ENCODE data around the gene NCR3LG1.

Gene NCR3LG1

GRCh38 chr11:17352950-17353820 lies 1.6 kb downstream of the NCR3LG1 start:
- no peak for TF ChIP-seq CTCF (conservative IDR thresholded peaks at IDR 0.05; ENCODE audit: low read depth, low read length)
- DNase-seq (ENCODE audit: low read depth): peak; percentile 78
- H3K4me3 ChIP-seq (ENCODE audit: low read depth, low read length): peak overlapping the region; percentile 62

GRCh38 chr11:17353821-17354600 lies 2.4 kb downstream of the NCR3LG1 start:
- TF ChIP-seq CTCF (conservative IDR thresholded peaks at IDR 0.05; ENCODE audit: low read depth, low read length): no peak
- no peak for DNase-seq (ENCODE audit: low read depth)
- H3K4me3 ChIP-seq (ENCODE audit: low read depth, low read length): peak overlapping the region; percentile 62

- H3K4me3 ChIP-seq (ENCODE audit: low read depth, low read length): no peak overlapping the region
- peak; percentile 85 for DNase-seq (ENCODE audit: low read depth)
- peak; percentile 73 for TF ChIP-seq CTCF (conservative IDR thresholded peaks at IDR 0.05; ENCODE audit: low read depth, low read length)
Observed at GRCh38 chr11:17354601-17354991, 3.0 kb downstream of the NCR3LG1 start.

- no peak overlapping the region for H3K4me3 ChIP-seq (ENCODE audit: low read depth, low read length)
- no peak for TF ChIP-seq CTCF (conservative IDR thresholded peaks at IDR 0.05; ENCODE audit: low read depth, low read length)
- no peak for DNase-seq (ENCODE audit: low read depth)
Observed at GRCh38 chr11:17366495-17366894, 14.9 kb downstream of the NCR3LG1 start.

- H3K4me3 ChIP-seq (ENCODE audit: low read depth, low read length): no peak overlapping the region
- DNase-seq (ENCODE audit: low read depth): no peak
- no peak for TF ChIP-seq CTCF (conservative IDR thresholded peaks at IDR 0.05; ENCODE audit: low read depth, low read length)
Observed at GRCh38 chr11:17368551-17368950, 17.0 kb downstream of the NCR3LG1 start.

GRCh38 chr11:17369094-17369493 lies 17.5 kb downstream of the NCR3LG1 start:
- TF ChIP-seq CTCF (conservative IDR thresholded peaks at IDR 0.05; ENCODE audit: low read depth, low read length): no peak
- no peak for DNase-seq (ENCODE audit: low read depth)
- no peak overlapping the region for H3K4me3 ChIP-seq (ENCODE audit: low read depth, low read length)

All from choroid plexus epithelial cell (primary cell).